Measurements from ENCODE around the gene RRP1B. TPM values are rescaled to one million over a fixed set of nuclear protein-coding genes. Genes with fewer than 3 reads are reported as not detected.
"Not testable (repeated sequence)": the region's sequence is repeated elsewhere in the genome, so short reads cannot be mapped to it uniquely, and the experiment has no call there.

RRP1B gene
- total RNA-seq, 2 donors from 2014 or later = 10.5 to 16.0 TPM

- Histone ChIP-seq H3K4me3 (no peak overlapping the region), H3K27ac (no peak overlapping the region), H3K4me1 (no peaks in the 10 kb centered on the region), H3K9me3 (no peaks in the 10 kb centered on the region), H3K27me3 (no peaks in the 10 kb centered on the region), H3K36me3 (peaks cover 44% of the 10 kb centered on the region)
- no peak for DNase-seq (ENCODE audit: low spot score)
- no peak for TF ChIP-seq CTCF (IDR thresholded peaks at IDR 0.05)
Measured at GRCh38 chr21:43693981-43694380, 34.6 kb downstream of the RRP1B start.

DNA sequence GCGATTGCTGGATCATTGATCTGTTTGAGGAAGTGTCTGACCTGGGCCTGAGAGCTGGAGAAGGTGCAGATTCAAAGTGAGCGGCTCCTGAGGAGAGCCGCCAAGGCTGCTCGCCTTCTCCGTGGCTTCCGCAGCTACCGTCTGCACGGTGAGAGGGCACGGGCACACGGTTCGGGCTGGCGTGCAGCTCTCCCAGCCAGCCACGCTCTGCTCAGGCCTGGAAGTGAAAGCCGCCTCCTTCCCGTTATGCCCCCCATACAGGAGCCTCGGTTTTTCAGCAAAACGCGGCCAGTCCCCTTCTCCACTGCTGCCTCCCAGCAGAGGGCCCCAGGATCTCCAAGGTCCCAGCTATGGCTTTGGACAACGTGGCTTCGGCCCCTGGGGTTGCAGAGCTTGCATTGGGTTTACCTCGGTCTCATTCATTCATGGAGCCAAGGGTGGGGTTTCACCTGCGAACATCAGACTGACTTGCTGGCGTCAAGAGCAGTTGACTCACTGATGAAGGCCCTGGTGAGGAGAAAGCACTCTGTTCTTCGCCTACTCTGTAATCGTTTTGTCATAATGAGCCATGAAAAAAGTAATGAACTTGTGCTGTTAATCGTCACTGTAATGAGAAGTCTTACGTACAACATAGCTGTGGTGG lies 35.2 kb downstream of the RRP1B start:
- Histone ChIP-seq H3K4me1 (no peaks in the 10 kb centered on the region), H3K27ac (no peak overlapping the region), H3K36me3 (peaks cover 38% of the 10 kb centered on the region), H3K27me3 (no peaks in the 10 kb centered on the region), H3K9me3 (no peaks in the 10 kb centered on the region), H3K4me3 (no peak overlapping the region)
- no peak for TF ChIP-seq CTCF (IDR thresholded peaks at IDR 0.05)
- no peak for DNase-seq (ENCODE audit: low spot score)

DNA sequence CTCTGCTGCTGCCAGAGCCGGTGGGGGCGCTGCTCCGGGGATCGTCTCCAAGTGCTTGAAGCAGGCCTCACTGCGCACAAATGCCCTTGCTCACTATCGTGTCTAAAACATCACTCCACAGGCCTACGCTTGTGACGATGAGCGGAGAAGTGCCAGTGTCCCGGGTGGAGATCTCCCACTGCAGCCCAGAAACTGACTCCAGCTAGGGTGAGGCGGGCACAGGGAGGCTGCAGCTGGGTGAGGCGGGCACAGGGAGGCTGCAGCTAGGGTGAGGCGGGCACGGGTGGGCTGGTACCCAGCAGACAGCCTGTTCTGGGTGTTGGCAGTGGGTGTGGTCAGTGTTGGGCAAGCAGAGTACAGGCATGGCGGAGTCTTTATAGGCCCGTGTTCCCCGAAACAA lies 36.9 kb downstream of the RRP1B start:
- Histone ChIP-seq H3K27ac (no peak overlapping the region), H3K36me3 (peaks cover 26% of the 10 kb centered on the region), H3K9me3 (no peaks in the 10 kb centered on the region), H3K27me3 (no peaks in the 10 kb centered on the region), H3K4me3 (no peak overlapping the region), H3K4me1 (no peaks in the 10 kb centered on the region)
- DNase-seq (ENCODE audit: low spot score) = no peak
- TF ChIP-seq CTCF (IDR thresholded peaks at IDR 0.05) = no peak

DNA sequence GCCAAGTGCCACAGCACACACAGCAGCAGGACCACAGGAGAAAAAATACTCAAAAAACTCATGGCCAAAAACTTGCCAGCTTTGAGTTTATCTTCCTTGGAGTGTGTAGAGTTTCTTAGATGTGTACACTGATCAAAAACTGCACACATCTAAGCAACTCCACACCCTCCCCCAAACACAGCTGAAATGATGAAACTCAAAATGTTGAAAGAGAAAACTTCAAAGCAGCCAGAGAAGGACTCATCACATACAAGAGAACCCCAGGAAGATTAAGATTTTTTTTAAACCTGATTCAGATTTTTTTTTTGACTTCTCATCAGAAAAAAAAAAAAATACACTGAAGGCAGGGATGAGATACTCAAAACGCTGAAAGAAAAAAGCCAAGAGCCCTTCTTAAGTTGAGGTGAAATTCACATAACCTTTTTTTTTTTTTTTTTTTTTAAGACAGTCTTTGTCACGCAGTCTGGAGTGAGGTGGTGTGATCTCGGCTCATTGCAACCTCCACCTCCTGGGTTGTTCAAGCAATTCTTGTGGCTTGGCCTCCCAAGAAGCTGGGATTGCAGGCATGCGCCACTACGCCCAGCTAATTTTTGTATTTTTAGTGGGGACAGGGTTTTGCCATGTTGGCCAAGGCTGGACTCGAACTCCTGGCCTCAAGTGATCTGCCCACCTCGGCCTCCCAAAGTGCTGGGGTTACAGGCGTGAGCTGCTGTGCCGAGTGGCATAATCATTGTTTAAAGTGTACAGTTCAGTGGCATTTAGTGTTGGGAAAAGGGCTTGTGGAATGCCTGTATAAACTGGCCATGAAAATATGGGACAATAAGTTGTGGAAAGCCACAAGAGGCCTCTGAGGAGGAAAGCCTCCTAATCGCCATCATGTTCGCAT lies 38.6 kb downstream of the RRP1B start:
- H3K27ac ChIP-seq = no peak overlapping the region
- H3K4me3 ChIP-seq = no peak overlapping the region
- H3K36me3 ChIP-seq = peaks cover 12% of the 10 kb centered on the region
- TF ChIP-seq CTCF (IDR thresholded peaks at IDR 0.05) = no peak
- no peaks in the 10 kb centered on the region for H3K9me3 ChIP-seq
- H3K27me3 ChIP-seq = no peaks in the 10 kb centered on the region
- no peak for DNase-seq (ENCODE audit: low spot score)
- peaks cover 0 to 8% of the 10 kb centered on the region in 2 donors for H3K4me1 ChIP-seq

GRCh38 chr21:43699492-43699777 lies 40.1 kb downstream of the RRP1B start:
- H3K27ac ChIP-seq; H3K27me3 ChIP-seq; H3K4me3 ChIP-seq; DNase-seq (ENCODE audit: low spot score); H3K36me3 ChIP-seq; H3K9me3 ChIP-seq: not testable (repeated sequence)
- H3K4me1 ChIP-seq = peaks cover 0 to 15% of the 10 kb centered on the region in 2 donors

DNA sequence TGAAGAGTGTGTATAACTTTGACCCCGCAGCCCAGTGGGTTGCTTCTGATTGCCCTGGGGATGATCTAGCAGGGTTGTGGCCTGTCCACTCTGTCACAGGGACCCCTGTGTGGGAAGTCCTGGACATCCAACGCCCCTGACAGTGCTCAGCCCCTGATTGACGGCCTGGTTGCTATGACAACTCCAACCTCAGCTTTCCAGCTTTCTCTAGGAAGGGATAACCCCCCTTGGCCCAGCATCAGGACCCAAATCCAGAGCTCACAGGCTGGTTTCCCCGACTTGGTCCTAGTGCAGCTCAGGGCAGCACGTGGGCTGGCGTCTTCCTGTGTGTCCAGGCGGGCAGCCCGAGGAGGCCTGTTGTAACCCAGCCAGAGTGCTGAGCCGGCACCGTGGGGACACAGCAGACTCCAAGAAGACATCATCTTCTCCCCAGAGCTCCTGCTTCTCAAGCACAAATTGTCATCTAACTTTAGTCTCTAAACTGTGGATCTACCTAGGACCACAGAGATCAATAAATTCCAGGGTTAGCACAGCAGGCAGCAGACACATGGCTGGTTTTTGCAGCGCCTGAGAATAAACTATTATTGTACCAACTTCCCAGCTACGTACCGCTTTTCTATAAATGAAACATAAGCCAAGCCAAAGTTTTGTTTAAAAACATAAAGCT lies 40.7 kb downstream of the RRP1B start:
- no peaks in the 10 kb centered on the region for H3K9me3 ChIP-seq
- no peak overlapping the region for H3K4me3 ChIP-seq
- no peak for TF ChIP-seq CTCF (IDR thresholded peaks at IDR 0.05)
- no peaks in the 10 kb centered on the region for H3K27me3 ChIP-seq
- H3K36me3 ChIP-seq = no peaks in the 10 kb centered on the region
- H3K4me1 ChIP-seq = peaks cover 0 to 15% of the 10 kb centered on the region in 2 donors
- DNase-seq (ENCODE audit: low spot score) = no peak
- no peak overlapping the region for H3K27ac ChIP-seq
